NCI-H1092 (cell line): ENCODE results near the gene DNAJC24.

Source experiments
- DNase-seq: peaks from one replicate; lab custom pipeline; 2025; lab: John Stamatoyannopoulos, UW

The DNAJC24 gene

DNA sequence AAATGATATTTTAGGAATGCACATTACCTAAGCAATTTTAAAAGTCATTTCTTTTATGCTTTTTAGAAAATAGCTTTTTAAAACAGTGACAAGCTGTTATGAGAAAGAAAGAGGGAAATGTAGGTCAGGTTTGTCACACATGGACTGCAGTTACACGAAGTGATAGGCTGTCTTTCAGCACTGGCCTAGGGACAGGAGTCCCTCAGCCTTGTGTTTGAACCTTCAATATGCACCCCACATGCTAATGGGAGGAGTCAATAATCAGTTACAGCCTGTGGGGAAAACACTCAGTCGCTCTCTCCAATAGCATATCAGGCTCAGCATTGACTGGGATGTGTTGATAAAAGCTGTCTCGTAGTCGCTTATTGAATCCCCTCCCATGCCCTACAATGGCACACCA lies 45.8 kb downstream of the DNAJC24 start:
- no peak for DNase-seq

DNA sequence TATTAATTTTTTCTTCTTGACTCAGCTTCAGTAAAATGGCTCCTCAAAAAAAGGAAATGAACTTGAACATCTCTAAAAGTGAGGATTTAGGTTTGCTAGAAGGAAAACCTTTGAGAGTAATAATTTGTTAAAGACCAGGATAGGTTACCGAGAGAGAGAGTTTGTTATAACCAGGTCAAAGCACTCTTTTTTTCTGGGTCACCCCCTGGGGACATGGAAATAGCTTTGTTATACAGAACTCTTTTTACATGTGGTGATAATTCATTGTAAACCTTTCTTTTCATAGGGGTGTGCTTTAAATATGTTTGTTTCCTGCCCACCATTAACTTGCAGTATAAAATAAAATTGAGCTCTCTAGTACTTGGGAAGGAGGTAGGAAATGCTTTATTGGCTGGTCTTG lies 47.7 kb downstream of the DNAJC24 start:
- no peak for DNase-seq

DNA sequence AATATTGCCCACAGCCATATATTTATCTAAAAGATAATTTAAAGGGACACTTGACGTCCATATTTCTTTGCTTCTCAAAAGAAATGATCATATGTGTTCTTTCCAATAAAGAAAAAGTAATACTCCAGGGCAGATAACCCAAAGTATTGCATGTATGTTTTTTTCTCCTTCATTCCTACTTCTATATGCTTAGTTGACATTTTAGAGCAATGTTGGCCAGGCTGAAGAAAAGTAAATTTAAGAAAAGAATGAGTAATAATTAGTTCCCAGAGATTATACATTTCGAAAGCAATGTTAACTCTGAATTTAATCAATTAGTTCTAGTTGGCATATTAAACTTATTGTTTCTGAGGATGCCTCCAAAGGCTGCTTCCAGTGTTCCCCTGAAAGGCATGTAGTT lies 48.2 kb downstream of the DNAJC24 start:
- DNase-seq, result no peak

DNA sequence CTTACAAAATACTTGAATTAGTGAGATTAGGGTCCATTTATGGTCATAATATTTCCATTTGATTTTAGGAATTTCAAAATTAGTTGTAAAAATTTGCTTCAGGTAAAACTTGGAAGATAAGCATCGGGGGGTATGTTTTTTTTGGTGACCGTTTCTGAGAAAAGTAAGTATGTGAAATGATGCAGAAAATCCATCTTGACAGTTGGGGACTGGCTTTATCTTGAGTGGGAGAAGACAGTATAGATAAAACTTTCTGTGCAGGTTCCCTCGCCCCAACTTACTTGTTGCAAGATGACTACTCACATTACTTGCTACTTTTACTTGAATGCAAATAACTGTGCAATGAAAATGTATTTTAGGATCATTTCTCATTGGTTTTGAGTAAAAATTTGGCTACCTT lies 49.5 kb downstream of the DNAJC24 start:
- DNase-seq, result no peak

DNA sequence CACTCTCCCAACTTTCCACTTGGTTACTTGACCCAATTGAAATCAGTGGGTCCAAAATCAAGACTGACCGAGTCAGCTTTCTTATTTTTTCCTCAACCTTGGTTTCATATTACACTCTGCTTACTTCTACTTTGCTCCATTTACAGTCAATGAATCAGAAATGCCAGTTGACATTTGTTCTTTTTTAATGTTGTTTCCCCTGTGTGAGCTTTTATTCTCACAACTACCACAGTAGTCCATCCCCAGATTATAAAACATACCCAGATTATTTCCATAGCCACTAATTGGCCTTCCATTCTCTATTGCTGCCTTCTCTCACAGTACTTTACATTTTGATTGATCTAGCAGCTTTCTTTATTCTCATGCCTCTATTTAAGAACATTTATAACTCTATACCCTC lies 50.0 kb downstream of the DNAJC24 start:
- no peak for DNase-seq

GRCh38 chr11:31421820-31422219 lies 52.2 kb downstream of the DNAJC24 start:
- no peak for DNase-seq

- DNase-seq, result no peak
Measured at GRCh38 chr11:31422703-31423102, 53.0 kb downstream of the DNAJC24 start.

- no peak for DNase-seq
Measured at GRCh38 chr11:31424652-31425051, 55.0 kb downstream of the DNAJC24 start.

DNA sequence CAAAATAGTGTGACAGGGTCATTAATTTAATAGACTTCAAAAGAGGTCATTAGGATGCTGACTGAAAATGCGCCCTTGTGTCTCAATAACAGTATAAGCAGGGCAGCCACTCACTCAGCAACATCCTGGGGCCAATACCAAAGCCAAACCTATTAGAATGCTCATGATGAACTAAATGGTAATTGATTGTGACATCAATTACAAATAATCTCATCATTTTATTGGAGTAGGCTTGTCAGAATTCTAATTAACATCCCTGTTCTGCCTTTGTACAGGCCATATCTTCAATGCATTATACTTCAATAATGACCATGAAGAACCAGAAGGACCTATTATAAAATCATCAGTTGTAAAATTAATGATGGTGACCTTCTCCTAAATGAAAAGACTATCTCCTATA lies 64.2 kb downstream of the DNAJC24 start:
- no peak for DNase-seq

- DNase-seq, result no peak
Measured at GRCh38 chr11:31437742-31438435, 68.2 kb downstream of the DNAJC24 start.

GRCh38 chr11:31441296-31441695 lies 71.6 kb downstream of the DNAJC24 start:
- no peak for DNase-seq

DNA sequence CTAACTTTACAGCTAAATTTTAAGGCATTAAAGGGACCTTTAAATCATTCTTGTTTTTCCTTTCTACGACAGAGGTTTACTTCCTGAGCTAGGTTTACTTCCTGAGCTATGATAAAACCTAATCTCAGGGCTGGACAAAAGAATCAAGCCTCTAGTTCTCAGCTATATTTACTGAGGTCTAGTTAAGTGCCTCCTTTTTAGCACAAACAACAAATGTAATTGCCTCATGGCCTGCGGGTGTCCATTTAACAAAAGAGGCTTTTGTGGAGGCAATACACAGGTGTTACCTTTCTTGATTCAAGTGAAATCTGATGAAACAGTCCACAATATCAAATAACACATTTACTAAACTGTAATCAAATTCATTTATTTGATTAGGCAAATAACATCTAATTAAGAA lies 72.4 kb downstream of the DNAJC24 start:
- DNase-seq, result peak; percentile 93

GRCh38 chr11:31443802-31444201 lies 74.1 kb downstream of the DNAJC24 start:
- no peak for DNase-seq

DNA sequence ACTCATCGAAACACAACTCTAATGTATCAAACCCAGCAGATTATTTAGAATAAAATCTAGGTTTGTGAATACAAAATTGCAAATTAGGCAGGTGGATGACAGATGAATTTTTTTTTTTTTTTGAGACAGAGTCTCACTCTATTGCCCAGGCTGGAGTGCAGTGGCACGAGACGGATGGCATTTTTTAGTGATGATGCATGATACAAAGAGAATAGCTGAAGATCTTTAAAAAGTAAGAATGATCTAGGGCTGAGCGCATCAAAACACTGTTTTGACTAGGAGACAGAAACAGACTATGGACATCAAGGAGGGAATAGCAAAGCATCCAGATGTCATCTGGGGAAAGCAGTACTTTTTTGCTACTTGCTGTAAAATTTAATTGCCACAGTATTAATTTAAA lies 76.0 kb downstream of the DNAJC24 start:
- DNase-seq, result no peak

DNA sequence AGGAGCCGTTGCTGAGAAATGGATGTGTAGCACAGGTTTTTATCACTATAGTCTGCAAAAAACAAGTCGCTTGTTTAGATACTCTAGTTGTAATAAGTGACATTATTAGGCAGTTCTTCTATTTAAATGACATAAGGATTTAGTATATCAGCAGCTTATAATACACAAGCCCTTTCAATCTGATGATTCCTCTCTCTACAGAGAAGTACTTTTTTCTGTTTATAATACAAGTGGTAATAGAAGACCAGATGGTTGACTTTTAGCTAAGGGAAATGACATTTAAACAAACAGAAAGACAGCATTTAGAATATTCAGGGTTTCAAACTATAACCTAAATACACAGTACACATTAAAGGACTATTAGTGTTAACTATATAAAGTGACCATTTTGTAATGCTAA lies 79.4 kb downstream of the DNAJC24 start:
- DNase-seq, result no peak

- no peak for DNase-seq
Measured at GRCh38 chr11:31450841-31451240, 81.2 kb downstream of the DNAJC24 start.

GRCh38 chr11:31455177-31455576 lies 85.5 kb downstream of the DNAJC24 start:
- no peak for DNase-seq

DNA sequence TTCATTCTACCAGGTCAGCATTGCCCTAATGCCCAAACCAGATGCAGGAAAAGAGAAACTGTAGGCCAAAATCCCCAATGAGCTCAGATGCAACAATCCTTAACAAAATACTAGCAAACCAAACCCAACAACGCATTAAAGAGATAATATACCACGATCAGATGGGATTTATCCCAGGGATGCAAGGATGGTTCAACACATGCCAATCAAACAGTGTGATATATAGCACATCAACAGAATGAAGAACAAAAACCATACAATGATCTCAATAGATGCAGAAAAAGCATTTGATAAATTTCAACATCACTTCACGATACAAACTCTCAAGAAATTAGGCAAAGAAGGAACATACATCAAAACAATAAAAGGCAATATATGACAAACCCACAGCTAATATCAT lies 94.8 kb downstream of the DNAJC24 start:
- no peak for DNase-seq

- no peak for DNase-seq
Measured at GRCh38 chr11:31474083-31474482, 104.4 kb downstream of the DNAJC24 start.

DNA sequence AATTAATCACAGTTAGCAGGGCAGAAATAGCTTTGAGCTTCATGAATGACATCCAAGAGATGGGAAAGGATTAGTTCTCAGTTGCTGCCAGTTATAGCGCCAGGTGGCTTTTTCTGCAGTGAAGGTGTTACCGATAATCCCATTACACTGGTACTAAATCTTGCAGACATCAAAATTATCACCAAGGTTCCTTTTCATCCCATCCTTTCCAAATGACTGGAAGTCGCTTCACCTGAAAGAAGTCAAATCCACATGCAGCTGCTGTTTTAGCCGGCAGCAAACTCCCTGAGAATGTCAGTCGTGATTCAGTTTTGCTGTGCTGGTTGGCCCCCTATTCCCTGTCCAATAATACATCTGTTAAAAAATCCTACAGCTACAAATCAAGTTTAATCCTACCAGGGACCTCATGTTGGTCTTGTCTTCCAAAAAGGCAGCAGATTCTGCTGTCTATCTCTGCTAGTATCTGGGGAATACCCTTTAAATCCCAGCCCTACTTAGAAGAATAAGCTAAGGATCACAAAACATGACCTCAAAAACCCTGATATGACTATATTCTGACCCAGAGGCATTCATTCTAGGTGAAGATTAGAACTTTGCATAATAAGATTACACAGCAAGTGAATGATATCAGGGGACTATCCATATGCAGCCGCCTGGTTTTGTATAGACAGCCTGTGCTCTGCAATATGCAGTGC lies 108.0 kb downstream of the DNAJC24 start:
- DNase-seq, result no peak

DNA sequence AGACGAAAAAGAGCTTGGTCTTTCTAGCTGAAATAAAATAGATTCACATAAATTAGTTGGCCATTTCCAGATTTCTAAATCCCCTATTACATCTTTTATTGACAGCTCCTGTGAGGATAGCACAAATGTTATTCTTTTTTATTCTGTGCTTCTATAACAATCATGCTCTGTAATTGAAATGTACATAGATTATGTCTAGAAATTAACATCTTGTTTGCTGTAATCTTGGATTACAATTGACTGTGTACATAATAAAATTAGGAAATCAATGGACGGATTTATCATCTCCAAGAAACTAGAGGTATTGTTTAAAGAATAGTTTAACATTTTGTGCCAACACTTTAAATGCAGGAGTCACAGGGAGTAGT lies 108.5 kb downstream of the DNAJC24 start:
- no peak for DNase-seq

DNA sequence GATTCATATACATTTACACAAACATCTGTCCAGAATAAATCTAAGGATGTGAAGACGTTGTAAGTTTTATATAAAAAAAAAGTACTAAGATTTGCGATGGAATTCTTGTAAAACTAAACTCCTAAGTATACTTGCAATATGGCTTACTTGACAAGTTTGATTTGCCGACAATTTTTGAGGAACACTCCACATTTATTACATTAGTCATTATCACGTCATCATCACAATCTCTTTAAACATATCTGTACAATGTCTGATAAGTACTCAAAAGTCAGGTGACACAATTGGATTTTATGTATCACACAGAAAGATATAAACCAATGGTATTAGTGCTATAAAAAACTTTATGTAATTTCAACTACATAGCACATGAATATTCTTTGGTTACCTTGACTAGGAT lies 109.4 kb downstream of the DNAJC24 start:
- DNase-seq, result no peak

GRCh38 chr11:31480930-31481329 lies 111.3 kb downstream of the DNAJC24 start:
- DNase-seq, result no peak
